ENCODE results near the gene GH1.
"Not testable (repeated sequence)": the region's sequence is repeated elsewhere in the genome, so short reads cannot be mapped to it uniquely, and the experiment has no call there.

- TF ChIP-seq, protein P1, sequence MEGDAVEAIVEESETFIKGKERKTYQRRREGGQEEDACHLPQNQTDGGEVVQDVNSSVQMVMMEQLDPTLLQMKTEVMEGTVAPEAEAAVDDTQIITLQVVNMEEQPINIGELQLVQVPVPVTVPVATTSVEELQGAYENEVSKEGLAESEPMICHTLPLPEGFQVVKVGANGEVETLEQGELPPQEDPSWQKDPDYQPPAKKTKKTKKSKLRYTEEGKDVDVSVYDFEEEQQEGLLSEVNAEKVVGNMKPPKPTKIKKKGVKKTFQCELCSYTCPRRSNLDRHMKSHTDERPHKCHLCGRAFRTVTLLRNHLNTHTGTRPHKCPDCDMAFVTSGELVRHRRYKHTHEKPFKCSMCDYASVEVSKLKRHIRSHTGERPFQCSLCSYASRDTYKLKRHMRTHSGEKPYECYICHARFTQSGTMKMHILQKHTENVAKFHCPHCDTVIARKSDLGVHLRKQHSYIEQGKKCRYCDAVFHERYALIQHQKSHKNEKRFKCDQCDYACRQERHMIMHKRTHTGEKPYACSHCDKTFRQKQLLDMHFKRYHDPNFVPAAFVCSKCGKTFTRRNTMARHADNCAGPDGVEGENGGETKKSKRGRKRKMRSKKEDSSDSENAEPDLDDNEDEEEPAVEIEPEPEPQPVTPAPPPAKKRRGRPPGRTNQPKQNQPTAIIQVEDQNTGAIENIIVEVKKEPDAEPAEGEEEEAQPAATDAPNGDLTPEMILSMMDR (IDR thresholded peaks at IDR 0.05; ENCODE audit: low read depth, low read length, missing input control), result not testable (repeated sequence)
- TF ChIP-seq, protein P2, sequence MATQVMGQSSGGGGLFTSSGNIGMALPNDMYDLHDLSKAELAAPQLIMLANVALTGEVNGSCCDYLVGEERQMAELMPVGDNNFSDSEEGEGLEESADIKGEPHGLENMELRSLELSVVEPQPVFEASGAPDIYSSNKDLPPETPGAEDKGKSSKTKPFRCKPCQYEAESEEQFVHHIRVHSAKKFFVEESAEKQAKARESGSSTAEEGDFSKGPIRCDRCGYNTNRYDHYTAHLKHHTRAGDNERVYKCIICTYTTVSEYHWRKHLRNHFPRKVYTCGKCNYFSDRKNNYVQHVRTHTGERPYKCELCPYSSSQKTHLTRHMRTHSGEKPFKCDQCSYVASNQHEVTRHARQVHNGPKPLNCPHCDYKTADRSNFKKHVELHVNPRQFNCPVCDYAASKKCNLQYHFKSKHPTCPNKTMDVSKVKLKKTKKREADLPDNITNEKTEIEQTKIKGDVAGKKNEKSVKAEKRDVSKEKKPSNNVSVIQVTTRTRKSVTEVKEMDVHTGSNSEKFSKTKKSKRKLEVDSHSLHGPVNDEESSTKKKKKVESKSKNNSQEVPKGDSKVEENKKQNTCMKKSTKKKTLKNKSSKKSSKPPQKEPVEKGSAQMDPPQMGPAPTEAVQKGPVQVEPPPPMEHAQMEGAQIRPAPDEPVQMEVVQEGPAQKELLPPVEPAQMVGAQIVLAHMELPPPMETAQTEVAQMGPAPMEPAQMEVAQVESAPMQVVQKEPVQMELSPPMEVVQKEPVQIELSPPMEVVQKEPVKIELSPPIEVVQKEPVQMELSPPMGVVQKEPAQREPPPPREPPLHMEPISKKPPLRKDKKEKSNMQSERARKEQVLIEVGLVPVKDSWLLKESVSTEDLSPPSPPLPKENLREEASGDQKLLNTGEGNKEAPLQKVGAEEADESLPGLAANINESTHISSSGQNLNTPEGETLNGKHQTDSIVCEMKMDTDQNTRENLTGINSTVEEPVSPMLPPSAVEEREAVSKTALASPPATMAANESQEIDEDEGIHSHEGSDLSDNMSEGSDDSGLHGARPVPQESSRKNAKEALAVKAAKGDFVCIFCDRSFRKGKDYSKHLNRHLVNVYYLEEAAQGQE (IDR thresholded peaks at IDR 0.05), result not testable (repeated sequence)
- not testable (repeated sequence) for TF ChIP-seq HNF4G, ZBTB33, FOXA2, YY1 (IDR thresholded peaks at IDR 0.05)
Measured at GRCh38 chr17:63871646-63872365, 46.8 kb downstream of the GH1 start.
